ENCODE measurements around the gene DXO. TPM values are rescaled to one million over a fixed set of nuclear protein-coding genes. Genes with fewer than 3 reads are reported as not detected.
"Not testable (repeated sequence)": the region's sequence is repeated elsewhere in the genome, so short reads cannot be mapped to it uniquely, and the experiment has no call there.

DXO gene
- total and polyA plus RNA-seq, 4 donors = 11.9 to 23.9 (median 16.9) TPM

- no peak overlapping the region for H3K9ac ChIP-seq (ENCODE audit: insufficient read depth in 1 of 2, low read length in 2 of 2)
- no peak for DNase-seq
- peaks cover 0 to 2% (median 0%) of the 10 kb centered on the region in 4 donors for H3K36me3 ChIP-seq (ENCODE audit: control insufficient read depth in 4 of 4, insufficient read depth in 4 of 4, low read length in 4 of 4)
- H3K27me3 ChIP-seq (ENCODE audit: control insufficient read depth in 3 of 3, insufficient read depth in 3 of 3, low read length in 2 of 3) = no peaks in the 10 kb centered on the region
- WGBS, 2 donors = 17 to 18% methylated on average over 6 of the region's 6 CpGs
- no peak overlapping the region for H3K27ac ChIP-seq (ENCODE audit: low read depth in 1 of 2, low read length in 1 of 2)
- H3K4me1 ChIP-seq (ENCODE audit: control insufficient read depth in 5 of 5, insufficient read depth in 5 of 5, low read length in 5 of 5) = peaks cover 0 to 2% (median 0%) of the 10 kb centered on the region in 5 donors
- no peak for ATAC-seq (ENCODE audit: insufficient read depth, low FRiP score)
- no peak for TF ChIP-seq CTCF (IDR thresholded peaks at IDR 0.05; ENCODE audit: control extremely low read depth, extremely low read depth)
- H3K9me3 ChIP-seq (ENCODE audit: control insufficient read depth in 4 of 4, insufficient read depth in 3 of 4, low read length in 3 of 4) = no peaks in the 10 kb centered on the region
- no peak overlapping the region for H3K4me3 ChIP-seq
Observed at GRCh38 chr6:31940256-31940664, 31.7 kb downstream of the DXO start.

- no peak overlapping the region for H3K27ac ChIP-seq (ENCODE audit: low read depth in 1 of 2, low read length in 1 of 2)
- no peak for DNase-seq
- no peak overlapping the region for H3K4me3 ChIP-seq
- no peak overlapping the region for H3K9ac ChIP-seq (ENCODE audit: insufficient read depth in 1 of 2, low read length in 2 of 2)
- no peaks in the 10 kb centered on the region for H3K27me3 ChIP-seq (ENCODE audit: control insufficient read depth in 3 of 3, insufficient read depth in 3 of 3, low read length in 2 of 3)
- no peaks in the 10 kb centered on the region for H3K36me3 ChIP-seq (ENCODE audit: control insufficient read depth in 4 of 4, insufficient read depth in 4 of 4, low read length in 4 of 4)
- no peaks in the 10 kb centered on the region for H3K4me1 ChIP-seq (ENCODE audit: control insufficient read depth in 5 of 5, insufficient read depth in 5 of 5, low read length in 5 of 5)
- 86 to 90% methylated on average over 9 of the region's 9 CpGs for WGBS, 2 donors
- H3K9me3 ChIP-seq (ENCODE audit: control insufficient read depth in 4 of 4, insufficient read depth in 3 of 4, low read length in 3 of 4) = no peaks in the 10 kb centered on the region
- ATAC-seq (ENCODE audit: insufficient read depth, low FRiP score) = no peak
- TF ChIP-seq CTCF (IDR thresholded peaks at IDR 0.05; ENCODE audit: control extremely low read depth, extremely low read depth) = no peak
Observed at GRCh38 chr6:31935823-31936222, 36.1 kb downstream of the DXO start.

GRCh38 chr6:31935021-31935420 lies 36.9 kb downstream of the DXO start:
- H3K27me3 ChIP-seq (ENCODE audit: control insufficient read depth in 3 of 3, insufficient read depth in 3 of 3, low read length in 2 of 3) = no peaks in the 10 kb centered on the region
- H3K27ac ChIP-seq (ENCODE audit: low read depth in 1 of 2, low read length in 1 of 2) = no peak overlapping the region
- no peaks in the 10 kb centered on the region for H3K36me3 ChIP-seq (ENCODE audit: control insufficient read depth in 4 of 4, insufficient read depth in 4 of 4, low read length in 4 of 4)
- ATAC-seq (ENCODE audit: insufficient read depth, low FRiP score) = no peak
- no peak for TF ChIP-seq CTCF (IDR thresholded peaks at IDR 0.05; ENCODE audit: control extremely low read depth, extremely low read depth)
- no peaks in the 10 kb centered on the region for H3K9me3 ChIP-seq (ENCODE audit: control insufficient read depth in 4 of 4, insufficient read depth in 3 of 4, low read length in 3 of 4)
- no peaks in the 10 kb centered on the region for H3K4me1 ChIP-seq (ENCODE audit: control insufficient read depth in 5 of 5, insufficient read depth in 5 of 5, low read length in 5 of 5)
- no peak overlapping the region for H3K4me3 ChIP-seq
- DNase-seq = no peak
- 53 to 72% methylated on average over 3 of the region's 3 CpGs for WGBS, 2 donors
- no peak overlapping the region for H3K9ac ChIP-seq (ENCODE audit: insufficient read depth in 1 of 2, low read length in 2 of 2)

GRCh38 chr6:31933537-31933936 lies 38.4 kb downstream of the DXO start:
- no peak overlapping the region for H3K4me3 ChIP-seq
- H3K27me3 ChIP-seq (ENCODE audit: control insufficient read depth in 3 of 3, insufficient read depth in 3 of 3, low read length in 2 of 3) = no peaks in the 10 kb centered on the region
- no peak for TF ChIP-seq CTCF (IDR thresholded peaks at IDR 0.05; ENCODE audit: control extremely low read depth, extremely low read depth)
- 90 to 93% methylated on average over 18 to 19 of the region's 19 CpGs for WGBS, 2 donors
- ATAC-seq (ENCODE audit: insufficient read depth, low FRiP score) (no peak), DNase-seq (no peak)
- no peaks in the 10 kb centered on the region for H3K4me1 ChIP-seq (ENCODE audit: control insufficient read depth in 5 of 5, insufficient read depth in 5 of 5, low read length in 5 of 5)
- H3K27ac ChIP-seq (ENCODE audit: low read depth in 1 of 2, low read length in 1 of 2) = no peak overlapping the region
- no peak overlapping the region for H3K9ac ChIP-seq (ENCODE audit: insufficient read depth in 1 of 2, low read length in 2 of 2)
- H3K36me3 ChIP-seq (ENCODE audit: control insufficient read depth in 4 of 4, insufficient read depth in 4 of 4, low read length in 4 of 4) = no peaks in the 10 kb centered on the region
- no peaks in the 10 kb centered on the region for H3K9me3 ChIP-seq (ENCODE audit: control insufficient read depth in 4 of 4, insufficient read depth in 3 of 4, low read length in 3 of 4)

GRCh38 chr6:31932137-31932536 lies 39.8 kb downstream of the DXO start:
- not testable (repeated sequence) for H3K27ac ChIP-seq (ENCODE audit: low read depth in 1 of 2, low read length in 1 of 2); ATAC-seq (ENCODE audit: insufficient read depth, low FRiP score); H3K9ac ChIP-seq (ENCODE audit: insufficient read depth in 1 of 2, low read length in 2 of 2); H3K4me1 ChIP-seq (ENCODE audit: control insufficient read depth in 5 of 5, insufficient read depth in 5 of 5, low read length in 5 of 5); H3K36me3 ChIP-seq (ENCODE audit: control insufficient read depth in 4 of 4, insufficient read depth in 4 of 4, low read length in 4 of 4); H3K4me3 ChIP-seq; H3K9me3 ChIP-seq (ENCODE audit: control insufficient read depth in 4 of 4, insufficient read depth in 3 of 4, low read length in 3 of 4); DNase-seq; H3K27me3 ChIP-seq (ENCODE audit: control insufficient read depth in 3 of 3, insufficient read depth in 3 of 3, low read length in 2 of 3)
- 93 to 94% methylated on average over 15 to 28 of the region's 32 CpGs for WGBS, 2 donors

Data from lung (tissue), 12 donors.